ENCODE results near the gene FOCAD. TPM values are rescaled to one million over a fixed set of nuclear protein-coding genes. Genes with fewer than 3 reads are reported as not detected.

Gene FOCAD
- total RNA-seq, 1 experiment from 2014 or later, result 35.1 TPM

DNA sequence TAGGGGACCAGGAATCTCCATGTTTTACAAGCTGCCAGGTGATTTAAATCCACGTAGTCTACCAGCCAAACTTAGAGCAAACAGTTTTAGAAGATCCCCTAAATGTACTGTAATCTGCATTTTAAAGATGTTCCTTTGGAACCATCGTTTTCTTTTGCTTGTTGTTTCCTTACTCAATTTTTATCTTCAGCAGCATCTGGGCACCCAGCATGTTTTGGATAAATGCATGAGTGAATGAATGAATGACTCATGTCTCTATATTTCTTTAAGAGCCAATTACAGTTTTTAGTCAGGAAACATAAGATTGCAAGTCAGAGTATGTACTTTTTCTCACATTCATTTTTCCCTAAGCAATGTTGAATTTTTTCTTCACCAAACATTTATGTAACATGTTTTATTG lies 224.4 kb downstream of the FOCAD start:
- no TSS peak for BruUV-seq (replicated peaks)
- CTCF ChIA-PET, result no interaction called here
- no peak overlapping the region for H2AFZ ChIP-seq (ENCODE audit: low read length)
- POLR2A ChIA-PET (ENCODE audit: unreplicated experiment), result no interaction called here
- no peaks in the 10 kb centered on the region for H4K20me1 ChIP-seq (ENCODE audit: low read length)
- ATAC-seq, result no peak
- H3K27ac ChIP-seq (ENCODE audit: low read length), result no peak overlapping the region
- no peaks in the 10 kb centered on the region for H3K9me2 ChIP-seq (replicated peaks; ENCODE audit: low read length)
- no peaks in the 10 kb centered on the region for H3F3A ChIP-seq (ENCODE audit: low read length, unreplicated experiment)
- no peak overlapping the region for H3K9ac ChIP-seq (ENCODE audit: low read length)
- no peak overlapping the region for H3K4me2 ChIP-seq (ENCODE audit: low read length)
- H3K4me3 ChIP-seq (ENCODE audit: low read length), result no peak overlapping the region
- no peaks in the 10 kb centered on the region for H3K27me3 ChIP-seq (ENCODE audit: low read length)
- DNase-seq, result no peak
- no peaks in the 10 kb centered on the region for H3K9me3 ChIP-seq (ENCODE audit: low read length)
- TF ChIP-seq, protein P1, sequence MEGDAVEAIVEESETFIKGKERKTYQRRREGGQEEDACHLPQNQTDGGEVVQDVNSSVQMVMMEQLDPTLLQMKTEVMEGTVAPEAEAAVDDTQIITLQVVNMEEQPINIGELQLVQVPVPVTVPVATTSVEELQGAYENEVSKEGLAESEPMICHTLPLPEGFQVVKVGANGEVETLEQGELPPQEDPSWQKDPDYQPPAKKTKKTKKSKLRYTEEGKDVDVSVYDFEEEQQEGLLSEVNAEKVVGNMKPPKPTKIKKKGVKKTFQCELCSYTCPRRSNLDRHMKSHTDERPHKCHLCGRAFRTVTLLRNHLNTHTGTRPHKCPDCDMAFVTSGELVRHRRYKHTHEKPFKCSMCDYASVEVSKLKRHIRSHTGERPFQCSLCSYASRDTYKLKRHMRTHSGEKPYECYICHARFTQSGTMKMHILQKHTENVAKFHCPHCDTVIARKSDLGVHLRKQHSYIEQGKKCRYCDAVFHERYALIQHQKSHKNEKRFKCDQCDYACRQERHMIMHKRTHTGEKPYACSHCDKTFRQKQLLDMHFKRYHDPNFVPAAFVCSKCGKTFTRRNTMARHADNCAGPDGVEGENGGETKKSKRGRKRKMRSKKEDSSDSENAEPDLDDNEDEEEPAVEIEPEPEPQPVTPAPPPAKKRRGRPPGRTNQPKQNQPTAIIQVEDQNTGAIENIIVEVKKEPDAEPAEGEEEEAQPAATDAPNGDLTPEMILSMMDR (conservative IDR thresholded peaks at IDR 0.05; ENCODE audit: low read depth, low read length), result no peak
- TF ChIP-seq EZH2phosphoT487 (IDR thresholded peaks at IDR 0.05; ENCODE audit: borderline replicate concordance, low read length) (no peak), EZH2 (IDR thresholded peaks at IDR 0.05; ENCODE audit: low read length, unreplicated experiment) (no peak)
- H3K36me3 ChIP-seq (ENCODE audit: low read depth, low read length), result no peaks in the 10 kb centered on the region
- intact Hi-C loops (cut with micrococcal nuclease), result no loop called here
- no peaks in the 10 kb centered on the region for H3K79me2 ChIP-seq (ENCODE audit: low read length)
- H3K4me1 ChIP-seq (ENCODE audit: insufficient read depth, low read length), result peaks cover 5% of the 10 kb centered on the region; the same call in 1 of the 2 replicates

DNA sequence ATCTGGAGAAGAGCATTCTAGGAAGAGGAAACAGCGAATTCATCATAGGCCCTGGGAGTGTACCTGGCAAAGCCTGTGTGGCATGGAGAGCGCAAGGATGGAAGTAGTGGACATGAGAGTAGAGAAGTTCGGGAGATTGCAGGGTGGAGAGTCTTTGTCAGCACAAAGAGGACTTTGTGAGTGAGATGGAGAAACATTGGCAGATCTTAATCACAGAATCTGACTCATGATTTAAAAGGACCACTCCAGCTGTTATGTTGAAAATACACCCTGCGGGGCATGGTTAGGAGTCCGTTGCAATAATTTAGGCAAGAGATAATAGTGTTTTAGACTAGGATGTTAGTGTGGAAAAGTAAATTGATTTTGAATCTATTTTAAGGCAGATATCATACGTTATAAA lies 230.5 kb downstream of the FOCAD start:
- no TSS peak for BruUV-seq (replicated peaks)
- no peak for DNase-seq
- intact Hi-C loops (cut with micrococcal nuclease), result no loop called here
- Histone ChIP-seq H3F3A (ENCODE audit: low read length, unreplicated experiment) (no peaks in the 10 kb centered on the region), H2AFZ (ENCODE audit: low read length) (no peak overlapping the region), H3K27ac (ENCODE audit: low read length) (no peak overlapping the region), H3K9me2 (replicated peaks; ENCODE audit: low read length) (no peaks in the 10 kb centered on the region), H3K4me2 (ENCODE audit: low read length) (no peak overlapping the region), H3K4me3 (ENCODE audit: low read length) (no peak overlapping the region), H3K27me3 (ENCODE audit: low read length) (no peaks in the 10 kb centered on the region), H3K36me3 (ENCODE audit: low read depth, low read length) (no peaks in the 10 kb centered on the region), H3K79me2 (ENCODE audit: low read length) (no peaks in the 10 kb centered on the region), H3K9me3 (ENCODE audit: low read length) (no peaks in the 10 kb centered on the region), H3K4me1 (ENCODE audit: insufficient read depth, low read length) (no peaks in the 10 kb centered on the region), H3K9ac (ENCODE audit: low read length) (no peak overlapping the region), H4K20me1 (ENCODE audit: low read length) (no peaks in the 10 kb centered on the region)
- ChIA-PET CTCF (no interaction called here), POLR2A (ENCODE audit: unreplicated experiment) (no interaction called here)
- TF ChIP-seq EZH2 (IDR thresholded peaks at IDR 0.05; ENCODE audit: low read length, unreplicated experiment) (no peak), EZH2phosphoT487 (IDR thresholded peaks at IDR 0.05; ENCODE audit: borderline replicate concordance, low read length) (no peak)
- TF ChIP-seq, protein P1 (conservative IDR thresholded peaks at IDR 0.05; ENCODE audit: low read depth, low read length), result no peak
- ATAC-seq, result no peak

DNA sequence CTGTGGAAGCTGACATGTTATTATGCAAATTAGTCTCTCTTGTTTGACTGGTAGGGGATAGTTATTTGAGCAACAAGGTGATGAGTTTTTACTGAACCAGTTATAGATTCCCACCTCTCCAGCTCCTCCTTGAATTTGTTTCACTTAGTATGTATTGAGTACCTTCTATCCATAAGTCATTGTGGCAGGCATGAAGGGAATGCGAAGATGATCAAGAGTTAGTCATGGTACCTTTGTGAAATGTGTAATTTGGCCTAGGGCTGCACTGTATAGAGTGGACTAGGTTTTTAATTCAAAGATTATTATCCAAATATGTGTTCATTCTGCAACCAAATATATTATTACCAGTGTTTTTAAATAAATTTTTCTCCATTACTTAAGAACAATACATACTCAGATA lies 237.3 kb downstream of the FOCAD start:
- TF ChIP-seq EZH2phosphoT487 (IDR thresholded peaks at IDR 0.05; ENCODE audit: borderline replicate concordance, low read length) (no peak), EZH2 (IDR thresholded peaks at IDR 0.05; ENCODE audit: low read length, unreplicated experiment) (no peak)
- TF ChIP-seq, protein P1 (conservative IDR thresholded peaks at IDR 0.05; ENCODE audit: low read depth, low read length), result no peak
- Histone ChIP-seq H3K4me3 (ENCODE audit: low read length) (no peak overlapping the region), H3K27ac (ENCODE audit: low read length) (no peak overlapping the region), H3K9ac (ENCODE audit: low read length) (no peak overlapping the region), H3K4me1 (ENCODE audit: insufficient read depth, low read length) (peaks cover 4% of the 10 kb centered on the region; the same call in 1 of the 2 replicates), H3K4me2 (ENCODE audit: low read length) (no peak overlapping the region), H3K9me2 (replicated peaks; ENCODE audit: low read length) (no peaks in the 10 kb centered on the region), H3K36me3 (ENCODE audit: low read depth, low read length) (no peaks in the 10 kb centered on the region), H2AFZ (ENCODE audit: low read length) (no peak overlapping the region), H4K20me1 (ENCODE audit: low read length) (no peaks in the 10 kb centered on the region), H3K27me3 (ENCODE audit: low read length) (no peaks in the 10 kb centered on the region), H3K79me2 (ENCODE audit: low read length) (no peaks in the 10 kb centered on the region), H3F3A (ENCODE audit: low read length, unreplicated experiment) (no peaks in the 10 kb centered on the region), H3K9me3 (ENCODE audit: low read length) (no peaks in the 10 kb centered on the region)
- ChIA-PET CTCF (no interaction called here), POLR2A (ENCODE audit: unreplicated experiment) (interaction anchor here (0.6 kb wide), 1 partner anchor 149 kb away, joined by 3 read pairs; no protein-coding TSS in a partner anchor)
- ATAC-seq (peak; percentile 75), DNase-seq (peak; percentile 65)
- intact Hi-C loops (cut with micrococcal nuclease), result no loop called here
- BruUV-seq (replicated peaks), result no TSS peak

Measured in PC-3 (cell line).